HEK293T (cell line): Measurements from ENCODE around the gene WWC1.

ENCODE experiments used
- CTCF ChIA-PET: fragments of 350-600 bp; formaldehyde crosslinking; extraction: SDS; loops from one replicate; lab custom pipeline; 2021; ENCODE audit warnings: antibody characterized with exemption, inconsistent platforms; lab: Yijun Ruan, JAX
- POLR2A ChIA-PET: fragments of 350-600 bp; formaldehyde crosslinking; extraction: SDS; loops from one replicate; lab custom pipeline; 2020; ENCODE audit warnings: antibody characterized with exemption, inconsistent platforms; lab: Yijun Ruan, JAX
- DNase-seq: peaks from one replicate; pipeline ENCODE4 v3.0.0; 2012; ENCODE audit warnings: mixed read lengths; ENCODE audit errors: extremely low spot score
- ARNT ChIP-seq: fragments of 450-650 bp; IDR thresholded peaks from 2 replicates; pipeline ENCODE4 v1.6.1; 2017; ENCODE audit warnings: mild to moderate bottlenecking
- BHLHE40 ChIP-seq: fragments of 450-650 bp; IDR thresholded peaks from 2 replicates; pipeline ENCODE4 v1.6.1; 2016; ENCODE audit warnings: mild to moderate bottlenecking, moderate library complexity, borderline replicate concordance
- CTBP1 ChIP-seq: fragments of 450-650 bp; IDR thresholded peaks from 2 replicates; pipeline ENCODE4 v1.6.1; 2016; ENCODE audit warnings: borderline replicate concordance
- ELF4 ChIP-seq: fragments of 450-650 bp; IDR thresholded peaks from 2 replicates; pipeline ENCODE4 v1.6.1; 2017; ENCODE audit warnings: antibody characterized with exemption
- FOXA1 ChIP-seq: fragments of 450-650 bp; IDR thresholded peaks from 2 replicates; pipeline ENCODE4 v1.6.1; 2016; ENCODE audit warnings: mild to moderate bottlenecking
- FOXK2 ChIP-seq: fragments of 450-650 bp; IDR thresholded peaks from 2 replicates; pipeline ENCODE4 v1.6.1; 2016; ENCODE audit warnings: mild to moderate bottlenecking
- FOXM1 ChIP-seq: fragments of 450-650 bp; IDR thresholded peaks from 2 replicates; pipeline ENCODE4 v1.6.1; 2017; ENCODE audit warnings: mild to moderate bottlenecking, borderline replicate concordance
- HDGF ChIP-seq: fragments of 450-650 bp; IDR thresholded peaks from 2 replicates; pipeline ENCODE4 v1.6.1; 2017; ENCODE audit warnings: antibody characterized with exemption, borderline replicate concordance
- L3MBTL2 ChIP-seq: fragments of 450-650 bp; conservative IDR thresholded peaks from 2 replicates; pipeline ENCODE4 v1.6.1; 2016; ENCODE audit warnings: mild to moderate bottlenecking
- LEF1 ChIP-seq: fragments of 450-650 bp; IDR thresholded peaks from 2 replicates; pipeline ENCODE4 v1.6.1; 2017; ENCODE audit warnings: mild to moderate bottlenecking, borderline replicate concordance
- NFRKB ChIP-seq: fragments of 450-650 bp; IDR thresholded peaks from 2 replicates; pipeline ENCODE4 v1.6.1; 2016; ENCODE audit warnings: mild to moderate bottlenecking, moderate library complexity
- SP1 ChIP-seq: fragments of 450-650 bp; IDR thresholded peaks from 2 replicates; pipeline ENCODE4 v1.6.1; 2017
- SUZ12 ChIP-seq: fragments of 450-650 bp; IDR thresholded peaks from 2 replicates; pipeline ENCODE4 v1.6.1; 2016; ENCODE audit warnings: mild to moderate bottlenecking
- TARDBP ChIP-seq: fragments of 450-650 bp; IDR thresholded peaks from 2 replicates; pipeline ENCODE4 v1.6.1; 2016
- ZNF384 ChIP-seq: fragments of 450-650 bp; IDR thresholded peaks from 2 replicates; pipeline ENCODE4 v1.6.1; 2016
- TF ChIP-seq, protein P1 (sequence below): fragments of 450-650 bp; IDR thresholded peaks from 2 replicates; pipeline ENCODE4 v1.6.1; 2016

Gene WWC1

GRCh38 chr5:168270476-168270875 lies 21.0 kb upstream of the WWC1 start:
- TF ChIP-seq SUZ12 = no peak
- no peak for TF ChIP-seq FOXM1
- no peak for TF ChIP-seq BHLHE40
- TF ChIP-seq FOXK2 = no peak
- TF ChIP-seq NFRKB = no peak
- no peak for TF ChIP-seq FOXA1
- TF ChIP-seq SP1 = no peak
- POLR2A ChIA-PET = interaction anchor here (0.7 to 1.6 kb wide), 3 partner anchors 9 to 22 kb away, joined by 3 read pairs; partner anchors contain the start of gene WWC1
- CTCF ChIA-PET = interaction anchor here (0.6 to 1.6 kb wide), 5 partner anchors 19 to 221 kb away, joined by 3 to 7 read pairs (median 4); no protein-coding TSS in a partner anchor
- DNase-seq = no peak

- ChIA-PET POLR2A (no interaction called here), CTCF (interaction anchor here (0.6 kb wide), 1 partner anchor 24 kb away, joined by 4 read pairs; no protein-coding TSS in a partner anchor)
- no peak for TF ChIP-seq FOXM1
- TF ChIP-seq ELF4 = no peak
- TF ChIP-seq L3MBTL2 = no peak
- TF ChIP-seq SP1 = no peak
- no peak for TF ChIP-seq BHLHE40
- no peak for TF ChIP-seq FOXK2
- no peak for TF ChIP-seq CTBP1
- no peak for TF ChIP-seq ZNF384
- no peak for TF ChIP-seq TARDBP
- no peak for TF ChIP-seq LEF1
- no peak for TF ChIP-seq NFRKB
- TF ChIP-seq HDGF = no peak
- TF ChIP-seq SUZ12 = no peak
- TF ChIP-seq, protein P1, sequence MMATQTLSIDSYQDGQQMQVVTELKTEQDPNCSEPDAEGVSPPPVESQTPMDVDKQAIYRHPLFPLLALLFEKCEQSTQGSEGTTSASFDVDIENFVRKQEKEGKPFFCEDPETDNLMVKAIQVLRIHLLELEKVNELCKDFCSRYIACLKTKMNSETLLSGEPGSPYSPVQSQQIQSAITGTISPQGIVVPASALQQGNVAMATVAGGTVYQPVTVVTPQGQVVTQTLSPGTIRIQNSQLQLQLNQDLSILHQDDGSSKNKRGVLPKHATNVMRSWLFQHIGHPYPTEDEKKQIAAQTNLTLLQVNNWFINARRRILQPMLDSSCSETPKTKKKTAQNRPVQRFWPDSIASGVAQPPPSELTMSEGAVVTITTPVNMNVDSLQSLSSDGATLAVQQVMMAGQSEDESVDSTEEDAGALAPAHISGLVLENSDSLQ = no peak
- TF ChIP-seq FOXA1 = no peak
- no peak for TF ChIP-seq ARNT
- DNase-seq = no peak
Observed at GRCh38 chr5:168273056-168273980, 18.1 kb upstream of the WWC1 start.

DNA sequence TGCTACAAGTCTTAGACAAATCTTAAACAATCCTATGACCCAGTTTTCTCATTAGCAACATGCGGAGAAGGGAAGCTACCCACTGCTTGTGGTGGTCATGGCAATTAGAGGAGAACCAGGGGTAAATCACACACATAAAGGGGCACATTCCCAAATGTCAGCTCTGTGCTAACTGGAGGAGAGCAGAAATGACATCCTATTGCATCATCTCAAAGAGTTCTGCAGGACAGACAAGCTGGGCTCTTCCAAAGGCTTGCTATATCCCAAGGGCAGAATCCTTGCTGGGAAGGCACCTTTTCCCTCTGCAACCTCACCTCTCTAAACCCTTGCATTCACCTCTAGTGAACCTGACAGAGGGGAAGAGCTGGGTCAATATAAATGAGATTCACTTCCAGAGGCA lies 17.0 kb upstream of the WWC1 start:
- TF ChIP-seq FOXA1 (no peak), ZNF384 (no peak), ARNT (no peak), TARDBP (no peak)
- DNase-seq = no peak
- ChIA-PET CTCF (interaction anchor here (0.6 kb wide), 1 partner anchor 25 kb away, joined by 4 read pairs; no protein-coding TSS in a partner anchor), POLR2A (no interaction called here)

GRCh38 chr5:168275940-168276339 lies 15.5 kb upstream of the WWC1 start:
- ChIA-PET CTCF (interaction anchor here (0.6 kb wide), 1 partner anchor 248 kb away, joined by 6 read pairs; no protein-coding TSS in a partner anchor), POLR2A (no interaction called here)
- no peak for DNase-seq
- no peak for TF ChIP-seq SUZ12
- no peak for TF ChIP-seq FOXM1
- no peak for TF ChIP-seq LEF1
- no peak for TF ChIP-seq CTBP1

- DNase-seq = no peak
- CTCF ChIA-PET = no interaction called here
- no peak for TF ChIP-seq SUZ12
- no peak for TF ChIP-seq TARDBP
- no peak for TF ChIP-seq BHLHE40
- no peak; the same call in 1 of the 2 replicates for TF ChIP-seq L3MBTL2
- no peak for TF ChIP-seq ARNT
- TF ChIP-seq HDGF = no peak
- TF ChIP-seq CTBP1 = no peak
- TF ChIP-seq FOXK2 = no peak
- TF ChIP-seq FOXM1 = no peak
- no peak for TF ChIP-seq ZNF384
- TF ChIP-seq SP1 = no peak
- TF ChIP-seq FOXA1 = no peak
- no peak for TF ChIP-seq NFRKB
- TF ChIP-seq LEF1 = no peak
- TF ChIP-seq, protein P1 = no peak
- no peak for TF ChIP-seq ELF4
- POLR2A ChIA-PET = interaction anchor here (1.2 to 1.3 kb wide), 2 partner anchors 9 to 29 kb away, joined by 3 read pairs; partner anchors contain the start of gene WWC1
Observed at GRCh38 chr5:168282120-168282519, 9.3 kb upstream of the WWC1 start.

DNA sequence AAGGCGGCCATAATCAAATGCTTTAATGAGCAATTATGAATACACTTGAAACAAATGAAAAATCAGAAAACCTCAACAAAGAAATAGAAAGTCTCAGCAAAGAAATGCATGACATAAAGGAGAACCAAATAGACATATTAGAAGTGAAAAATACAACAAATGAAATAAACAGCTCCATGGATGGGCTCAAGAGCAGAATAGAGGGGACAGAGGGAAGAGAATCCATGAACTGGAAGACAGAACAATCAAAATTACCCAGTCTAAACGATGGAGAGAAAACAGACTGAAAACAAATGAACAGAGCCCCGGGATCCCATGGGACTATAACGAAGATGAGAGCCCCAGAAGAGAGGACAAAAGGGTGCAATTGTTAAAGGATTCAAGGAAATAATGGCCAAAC lies 6.6 kb upstream of the WWC1 start:
- POLR2A ChIA-PET = no interaction called here
- no peak for DNase-seq
- CTCF ChIA-PET = no interaction called here
- no peak for TF ChIP-seq HDGF
- no peak for TF ChIP-seq SUZ12
- no peak for TF ChIP-seq CTBP1
- no peak for TF ChIP-seq BHLHE40
- no peak for TF ChIP-seq SP1
- no peak for TF ChIP-seq NFRKB
- TF ChIP-seq TARDBP = no peak
- no peak for TF ChIP-seq ARNT
- no peak for TF ChIP-seq ZNF384
- no peak for TF ChIP-seq FOXK2
- TF ChIP-seq FOXA1 = no peak
- TF ChIP-seq, protein P1 = no peak
- no peak for TF ChIP-seq L3MBTL2
- no peak for TF ChIP-seq ELF4
- no peak for TF ChIP-seq FOXM1
- no peak for TF ChIP-seq LEF1
